A204.1 (cell line): ENCODE data around the gene ANO5.

ENCODE experiments used
- FAIRE-seq: peaks from 2 replicates; lab custom pipeline; 2012; peaks lifted over from hg19 to GRCh38; lab: Jason Lieb, UNC

ANO5 gene, protein sequence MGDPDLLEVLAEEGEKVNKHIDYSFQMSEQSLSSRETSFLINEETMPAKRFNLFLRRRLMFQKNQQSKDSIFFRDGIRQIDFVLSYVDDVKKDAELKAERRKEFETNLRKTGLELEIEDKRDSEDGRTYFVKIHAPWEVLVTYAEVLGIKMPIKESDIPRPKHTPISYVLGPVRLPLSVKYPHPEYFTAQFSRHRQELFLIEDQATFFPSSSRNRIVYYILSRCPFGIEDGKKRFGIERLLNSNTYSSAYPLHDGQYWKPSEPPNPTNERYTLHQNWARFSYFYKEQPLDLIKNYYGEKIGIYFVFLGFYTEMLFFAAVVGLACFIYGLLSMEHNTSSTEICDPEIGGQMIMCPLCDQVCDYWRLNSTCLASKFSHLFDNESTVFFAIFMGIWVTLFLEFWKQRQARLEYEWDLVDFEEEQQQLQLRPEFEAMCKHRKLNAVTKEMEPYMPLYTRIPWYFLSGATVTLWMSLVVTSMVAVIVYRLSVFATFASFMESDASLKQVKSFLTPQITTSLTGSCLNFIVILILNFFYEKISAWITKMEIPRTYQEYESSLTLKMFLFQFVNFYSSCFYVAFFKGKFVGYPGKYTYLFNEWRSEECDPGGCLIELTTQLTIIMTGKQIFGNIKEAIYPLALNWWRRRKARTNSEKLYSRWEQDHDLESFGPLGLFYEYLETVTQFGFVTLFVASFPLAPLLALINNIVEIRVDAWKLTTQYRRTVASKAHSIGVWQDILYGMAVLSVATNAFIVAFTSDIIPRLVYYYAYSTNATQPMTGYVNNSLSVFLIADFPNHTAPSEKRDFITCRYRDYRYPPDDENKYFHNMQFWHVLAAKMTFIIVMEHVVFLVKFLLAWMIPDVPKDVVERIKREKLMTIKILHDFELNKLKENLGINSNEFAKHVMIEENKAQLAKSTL

DNA sequence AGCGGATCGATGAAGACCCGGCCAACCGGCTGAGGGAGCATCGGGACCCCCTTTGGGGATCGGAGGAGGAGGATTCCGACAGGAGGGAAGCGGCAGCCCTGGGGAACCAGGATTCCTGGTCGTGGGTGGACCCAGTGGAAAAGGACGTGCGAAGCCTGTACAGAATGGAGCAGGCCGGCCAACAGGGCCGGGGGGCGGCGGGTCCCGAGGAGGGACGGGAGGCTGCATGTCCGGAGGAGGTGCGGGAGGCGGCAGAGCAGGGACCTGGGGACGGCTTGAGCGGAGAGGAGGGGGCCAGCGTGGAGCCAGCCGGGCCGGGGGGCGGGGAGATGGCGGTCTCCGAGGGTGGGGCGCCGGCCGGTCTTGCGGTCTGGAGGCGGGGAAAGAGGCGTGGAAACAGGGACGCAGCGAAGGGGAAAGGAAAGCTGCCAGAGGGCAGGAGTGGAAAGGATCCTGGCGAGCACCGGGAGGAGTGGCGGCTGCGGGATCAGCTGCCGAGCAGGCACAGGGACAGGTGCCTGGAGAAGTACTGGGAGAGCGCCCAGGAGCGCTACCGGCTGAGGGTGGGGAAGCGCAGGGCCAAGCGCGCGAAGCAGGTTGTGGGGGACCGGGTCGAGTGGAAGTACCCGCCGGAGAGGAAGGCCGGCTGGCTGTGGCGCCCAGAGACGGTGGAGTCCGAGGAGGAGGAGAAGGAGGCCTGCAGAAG is at the start of gene ANO5:
ANO5 (plus strand) TSS at position 444 of the 706 bp plus-strand sequence. CDS start 408 bp downstream, outside the sequence.
- FAIRE-seq = no peak

DNA sequence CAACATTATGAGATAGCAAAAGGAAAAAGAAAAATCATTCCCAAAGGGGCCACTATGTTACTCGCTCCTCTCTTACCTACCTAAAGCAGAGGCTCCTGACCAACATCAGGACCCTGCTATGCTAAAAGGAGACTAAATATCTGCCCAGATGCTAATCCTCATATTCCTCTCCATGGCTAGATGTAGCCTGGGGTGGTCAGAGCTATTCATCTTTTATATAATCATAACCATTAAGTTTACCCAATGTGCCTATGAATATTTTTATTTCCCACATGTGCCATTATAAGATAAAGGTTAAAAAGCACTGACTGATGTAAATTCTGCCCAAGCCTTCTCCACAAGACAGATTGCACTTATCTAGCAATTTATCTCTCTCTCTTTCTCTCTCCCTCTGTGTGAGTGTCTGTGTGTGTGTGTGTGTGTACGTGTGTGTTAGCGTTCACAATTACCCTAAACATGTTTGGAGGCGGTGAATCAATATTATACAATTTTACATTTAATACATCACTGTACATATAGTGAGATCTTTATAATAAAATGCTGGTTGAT is 41.2 kb upstream of the ANO5 start:
- no peak for FAIRE-seq

DNA sequence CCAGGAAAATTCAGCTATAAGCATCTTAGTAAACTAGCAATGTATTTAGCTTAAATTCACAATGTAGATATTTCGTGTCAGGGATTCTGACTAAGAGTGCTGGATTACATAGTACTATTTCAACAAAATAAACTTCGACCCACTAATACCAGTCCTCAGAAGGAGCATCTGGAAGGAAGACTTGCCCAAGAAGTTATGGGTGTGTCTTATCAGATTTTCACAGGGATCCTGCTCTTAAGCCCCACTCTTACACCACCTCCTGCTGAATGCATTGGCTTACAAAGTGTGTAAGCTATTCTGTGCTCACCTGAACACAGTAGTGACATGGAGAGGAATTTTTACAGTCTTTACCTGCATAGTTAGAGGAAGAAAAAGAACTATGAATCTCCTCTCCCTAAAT is 35.4 kb upstream of the ANO5 start:
- FAIRE-seq = no peak

DNA sequence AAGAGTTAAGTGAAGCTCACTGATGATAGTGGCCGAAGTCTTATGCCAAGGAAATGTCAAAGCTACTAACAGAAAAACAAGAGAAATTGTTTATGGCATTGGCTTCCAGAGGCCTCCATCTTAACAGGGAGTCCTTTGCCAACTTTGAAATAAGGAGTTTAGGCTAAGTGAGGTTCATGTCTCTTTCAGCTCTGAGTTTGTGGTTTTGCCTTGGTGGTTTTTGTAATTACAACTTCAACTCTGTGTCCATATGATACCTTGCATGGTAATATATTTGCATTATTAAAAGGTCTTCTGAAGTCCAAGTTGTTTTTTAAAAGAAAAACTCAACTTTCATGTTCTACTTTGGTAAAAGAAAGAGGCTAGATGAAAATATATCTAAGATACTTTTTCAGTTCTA is 31.4 kb upstream of the ANO5 start:
- FAIRE-seq = no peak

DNA sequence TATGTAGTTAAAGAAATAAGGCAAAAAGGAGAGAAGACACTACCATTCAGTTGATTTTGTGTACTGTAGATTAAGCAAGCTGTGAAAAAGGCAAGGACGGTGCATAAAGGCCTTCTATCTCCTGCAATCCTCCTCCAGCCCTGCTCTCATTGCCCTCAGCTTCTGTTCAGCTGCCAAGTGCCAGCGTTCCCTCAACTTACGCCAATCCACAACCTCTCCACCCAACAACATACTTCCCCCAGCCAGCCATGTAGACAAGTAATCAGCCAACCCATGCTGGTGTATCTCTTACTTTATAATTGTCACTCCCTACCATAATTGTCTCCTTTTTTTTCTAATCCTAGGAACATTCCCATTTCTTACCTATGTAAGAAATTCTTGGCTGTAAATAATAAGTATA is 30.1 kb upstream of the ANO5 start:
- no peak for FAIRE-seq

DNA sequence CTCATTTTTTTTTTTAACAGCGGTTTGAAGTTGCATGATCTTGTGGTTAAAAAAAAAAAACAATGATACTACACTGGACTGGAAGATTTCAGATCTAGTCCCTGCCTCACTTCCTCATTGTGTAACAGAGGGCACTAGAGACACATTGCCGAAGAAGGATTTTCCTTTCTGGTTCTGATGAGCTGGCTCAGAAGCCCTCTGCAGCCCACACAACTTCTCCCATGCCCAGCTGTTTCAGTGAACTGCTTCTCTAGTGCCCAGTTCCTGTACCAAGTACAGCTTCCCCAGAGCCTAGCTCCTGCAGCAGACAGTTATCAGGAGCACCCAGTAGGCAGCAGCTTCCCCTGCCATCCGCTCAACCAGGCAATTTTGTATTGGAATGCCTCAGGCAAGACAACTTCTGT is 29.5 kb upstream of the ANO5 start:
- FAIRE-seq = no peak

DNA sequence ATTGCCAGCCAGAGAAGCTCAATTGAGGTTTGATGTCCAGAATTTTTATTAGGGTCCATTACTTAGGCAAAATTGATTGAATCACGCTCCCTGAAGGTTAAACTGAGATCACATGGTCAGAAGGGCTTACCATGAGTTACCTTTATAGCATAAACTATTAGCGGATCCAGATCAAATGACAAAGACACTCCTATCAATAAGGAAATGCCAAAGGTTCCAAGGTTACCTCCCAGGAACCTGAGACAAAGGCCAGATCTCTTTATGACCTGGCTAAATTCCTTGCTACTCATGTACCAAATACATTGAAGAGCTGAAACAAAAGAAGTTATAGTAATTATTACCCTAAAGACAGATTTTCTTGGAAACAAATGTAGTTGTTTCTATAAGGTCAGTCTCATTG is 27.8 kb upstream of the ANO5 start:
- FAIRE-seq = no peak

DNA sequence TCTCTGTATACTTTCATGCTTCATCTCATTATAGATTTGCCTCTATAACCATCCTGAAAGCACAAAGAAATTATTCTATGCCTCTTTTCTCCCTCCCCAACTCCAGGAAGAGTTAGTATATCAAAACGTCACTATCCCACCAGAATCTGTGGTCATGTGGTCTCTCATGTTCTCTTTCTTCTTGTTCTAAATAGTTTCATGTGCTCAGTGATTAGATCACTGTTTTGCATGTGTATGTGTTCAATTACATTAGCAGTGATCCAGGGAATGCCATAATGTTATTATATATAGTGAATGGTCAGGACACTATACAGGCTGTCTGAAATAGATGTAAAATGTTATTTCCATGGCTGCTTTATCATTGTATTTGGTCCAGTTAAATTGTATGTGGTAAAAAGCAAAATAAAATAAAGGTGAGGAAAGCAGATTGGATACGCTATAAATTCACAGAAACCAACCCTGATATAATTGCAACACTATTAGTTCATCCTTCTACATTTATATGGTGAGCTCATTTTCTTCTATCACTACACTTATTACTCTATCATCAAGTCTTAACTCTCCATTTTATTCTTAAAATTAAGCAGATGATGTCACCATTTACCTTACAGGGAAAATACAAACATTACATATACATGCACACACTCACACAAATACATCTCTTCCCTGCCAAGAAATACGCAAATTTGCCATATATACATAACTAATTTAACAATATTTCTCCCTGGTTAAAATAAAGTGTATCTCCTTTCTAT is 26.9 kb upstream of the ANO5 start:
- no peak for FAIRE-seq

DNA sequence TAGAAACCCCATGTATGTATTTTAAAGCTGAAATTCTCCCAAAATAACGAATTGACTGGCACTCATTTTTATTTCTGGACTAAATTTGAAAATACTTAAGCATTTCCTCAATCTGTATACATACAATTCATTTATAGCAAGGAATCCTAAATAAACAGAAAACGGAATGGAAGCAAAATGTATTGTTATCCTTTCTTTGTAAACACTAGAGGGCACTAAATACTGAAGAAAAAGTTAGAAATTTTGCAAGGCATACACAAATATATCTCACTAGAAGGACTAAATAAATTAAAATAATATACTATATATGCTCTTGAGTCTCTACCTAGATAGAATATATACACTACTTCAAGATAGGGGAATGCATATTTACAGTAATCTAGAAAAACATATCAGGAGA is 23.1 kb upstream of the ANO5 start:
- peak; percentile 93 for FAIRE-seq

DNA sequence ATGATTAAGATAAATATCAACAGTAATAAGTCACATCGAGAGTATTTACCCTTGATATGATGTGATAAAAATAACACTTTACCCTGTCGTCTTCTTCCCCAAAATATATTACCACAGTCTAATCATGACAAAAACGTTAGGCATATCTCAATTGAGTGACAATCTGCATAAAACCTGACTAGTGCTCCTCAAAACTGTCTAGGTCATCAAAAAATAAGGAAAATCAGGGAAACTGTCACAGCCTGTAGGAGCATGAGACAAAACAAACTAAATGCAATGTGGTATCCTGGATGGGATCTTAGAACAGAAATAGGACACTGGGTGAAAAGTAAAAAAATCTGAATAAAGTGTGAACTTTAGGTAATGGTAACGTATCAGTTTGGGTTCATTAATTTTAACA is 19.4 kb upstream of the ANO5 start:
- no peak for FAIRE-seq

DNA sequence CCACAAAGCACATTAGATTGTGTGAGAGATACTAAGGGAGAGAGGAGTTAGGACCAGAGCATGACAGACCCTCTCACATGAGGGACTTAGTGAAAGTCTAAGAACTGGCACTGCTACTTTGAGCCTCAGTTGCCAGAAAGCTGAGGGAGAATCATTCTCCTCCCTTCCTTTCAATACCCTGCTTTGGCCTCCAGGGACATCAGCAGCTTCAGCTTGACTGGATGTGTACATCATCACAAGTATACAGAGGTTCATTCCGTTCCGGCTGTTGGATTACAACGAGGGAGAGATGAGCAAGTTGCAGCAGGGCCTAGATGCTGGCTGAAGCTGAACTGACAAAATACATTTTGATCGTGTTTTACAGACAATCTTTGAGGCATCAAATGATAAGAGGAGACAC is 15.7 kb upstream of the ANO5 start:
- no peak for FAIRE-seq

DNA sequence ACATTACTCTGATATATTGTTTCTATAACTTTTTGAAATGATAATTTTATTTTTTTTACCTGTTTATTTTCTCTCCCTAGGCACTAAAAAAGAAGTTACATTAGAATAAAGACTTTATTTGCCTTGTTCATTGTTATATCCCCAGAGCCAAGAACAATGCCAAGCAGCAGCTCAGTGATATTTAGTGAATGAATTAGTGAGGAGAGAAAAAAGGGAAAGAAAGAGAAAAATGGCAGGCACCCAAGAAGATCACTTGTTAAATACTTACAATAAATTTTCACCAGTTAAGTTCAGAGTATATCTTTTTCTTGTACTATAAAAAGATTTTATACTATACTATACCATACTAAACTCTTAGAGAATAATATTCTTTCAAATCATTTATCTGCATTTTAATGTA is 13.3 kb upstream of the ANO5 start:
- FAIRE-seq = no peak

DNA sequence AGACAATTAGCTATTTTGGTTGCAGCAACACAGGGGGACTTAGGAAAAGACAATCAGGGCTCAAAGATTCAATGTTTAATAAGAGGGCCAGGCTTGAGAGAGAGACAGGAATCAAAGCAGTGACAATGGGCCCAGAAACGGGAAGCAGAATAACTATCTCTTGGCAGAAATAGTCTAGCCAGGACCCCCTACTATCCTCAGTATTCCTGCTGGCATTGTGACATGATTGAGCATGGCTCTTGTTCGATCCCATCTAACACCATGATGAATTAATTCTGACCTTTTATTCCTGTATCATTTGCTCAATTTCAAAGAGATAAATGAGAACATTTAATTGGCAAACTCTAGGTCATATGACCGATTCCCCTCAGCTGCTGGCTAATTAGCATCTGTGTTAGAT is 12.8 kb upstream of the ANO5 start:
- FAIRE-seq = no peak

DNA sequence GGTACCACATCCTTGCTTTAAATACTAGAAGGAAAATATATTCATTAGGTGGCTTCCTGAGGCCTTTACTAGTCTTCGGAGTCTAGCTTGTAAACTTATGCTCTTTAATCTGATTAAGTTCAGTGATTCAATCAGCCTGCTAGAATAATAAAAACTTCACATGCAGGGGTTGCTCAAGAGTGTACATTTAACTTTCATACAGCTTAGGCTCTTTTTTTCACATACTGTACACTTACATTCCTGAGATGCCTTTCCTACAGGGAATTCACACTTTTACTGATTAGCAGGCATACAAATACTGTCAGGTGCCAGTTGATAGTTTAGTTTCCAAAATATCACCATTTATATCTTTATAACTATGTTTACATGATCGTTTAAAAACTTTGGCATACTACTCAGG is 3.2 kb upstream of the ANO5 start:
- FAIRE-seq = no peak

DNA sequence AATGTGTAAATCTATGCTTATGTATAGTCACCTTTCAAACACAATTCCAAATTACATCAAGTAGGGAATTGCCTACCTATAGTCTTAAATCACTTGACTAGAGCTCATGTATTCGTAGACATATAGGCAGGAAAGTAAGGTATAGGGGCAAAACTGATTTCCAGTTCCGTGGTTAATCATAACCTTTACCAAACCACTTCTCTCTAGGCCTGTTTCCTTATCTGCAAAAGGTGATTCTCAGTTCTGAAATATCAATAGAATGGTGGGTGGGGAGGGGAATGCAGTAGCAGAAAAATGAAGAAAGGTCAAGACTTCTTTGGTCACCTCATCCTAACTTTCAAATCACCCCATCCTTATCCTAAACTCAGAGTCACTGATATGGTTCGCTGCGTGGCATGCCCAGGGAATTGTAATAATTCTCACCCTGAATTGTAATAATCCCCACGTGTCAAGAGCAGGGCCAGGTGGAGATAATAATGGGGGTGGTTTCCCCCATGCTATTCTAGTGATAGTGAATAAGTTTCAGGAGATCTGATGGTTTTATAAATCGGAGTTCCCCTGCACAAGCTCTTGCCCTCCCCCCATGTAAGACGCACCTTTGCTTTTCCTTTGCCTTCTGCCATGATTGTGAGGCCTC is 1.9 kb upstream of the ANO5 start:
- FAIRE-seq = no peak

DNA sequence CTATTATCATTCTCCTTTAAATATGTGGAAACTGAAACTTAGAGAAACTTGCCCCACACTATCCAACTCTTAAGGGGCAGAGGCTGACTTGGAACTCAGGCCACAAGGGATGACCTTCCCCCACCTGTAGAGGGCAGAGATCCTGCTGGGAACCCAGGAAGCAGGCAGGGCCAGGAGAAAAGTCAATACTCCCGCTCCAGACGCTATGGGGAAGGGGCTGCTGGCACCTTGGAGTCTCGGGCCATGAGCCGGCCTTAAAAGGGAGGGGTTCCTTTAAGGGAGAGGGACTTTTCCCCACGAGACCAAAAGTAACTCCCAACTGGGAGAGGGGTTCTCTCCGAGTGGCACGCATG is 620 bp upstream of the ANO5 start:
- FAIRE-seq = no peak

DNA sequence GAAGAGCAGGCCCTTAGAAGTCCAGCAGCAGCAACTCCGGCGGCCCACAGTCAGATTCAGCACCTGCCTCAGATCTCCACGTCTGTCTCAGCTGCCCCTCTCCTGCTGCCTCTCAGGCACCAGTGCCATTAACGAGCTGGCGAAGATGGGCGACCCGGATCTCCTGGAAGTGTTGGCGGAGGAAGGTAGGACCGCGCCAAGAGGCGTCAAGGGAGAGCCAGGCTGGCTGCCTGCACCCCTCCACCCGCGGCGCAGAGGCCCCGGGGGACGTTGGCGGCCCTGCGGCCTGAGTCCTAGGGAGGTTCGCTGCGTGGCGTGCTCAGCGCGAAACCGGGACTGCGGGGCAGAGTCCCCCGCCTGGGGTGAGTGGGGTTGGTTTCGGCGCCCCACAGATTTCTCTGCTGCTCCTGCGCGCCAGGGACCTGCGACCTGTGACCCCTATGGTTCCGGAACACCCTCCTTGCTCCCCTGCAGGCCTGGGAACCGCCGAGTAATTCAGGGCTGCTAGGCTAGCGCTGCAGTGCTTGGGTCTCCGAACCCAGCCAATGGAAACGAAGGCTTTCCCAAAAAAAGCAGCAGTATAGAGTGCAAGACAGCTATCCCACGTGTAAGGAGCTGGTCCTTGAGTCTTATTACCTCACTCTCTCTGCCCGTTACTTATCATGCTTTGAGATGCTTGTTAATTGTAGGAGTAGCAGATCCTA is 615 bp downstream of the ANO5 start:
- no peak for FAIRE-seq

DNA sequence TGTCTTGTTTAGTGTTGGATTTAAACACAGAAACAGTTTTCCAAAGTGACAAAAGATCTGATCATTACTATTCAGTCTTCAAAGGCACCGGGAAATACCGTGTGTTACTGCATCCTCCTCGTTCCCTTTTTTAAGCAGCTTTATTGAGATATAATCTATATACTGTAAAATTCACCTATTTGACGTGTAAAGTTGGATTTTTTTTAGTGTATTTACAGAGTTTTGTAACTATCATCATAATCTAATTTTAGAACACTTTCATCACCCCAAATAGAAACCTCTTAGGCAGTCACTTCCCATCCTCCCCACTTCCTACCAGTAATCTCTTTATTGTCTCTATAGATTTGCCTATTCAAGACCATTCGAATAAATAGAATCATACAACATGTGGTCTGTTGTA is 1.4 kb downstream of the ANO5 start:
- FAIRE-seq = no peak

DNA sequence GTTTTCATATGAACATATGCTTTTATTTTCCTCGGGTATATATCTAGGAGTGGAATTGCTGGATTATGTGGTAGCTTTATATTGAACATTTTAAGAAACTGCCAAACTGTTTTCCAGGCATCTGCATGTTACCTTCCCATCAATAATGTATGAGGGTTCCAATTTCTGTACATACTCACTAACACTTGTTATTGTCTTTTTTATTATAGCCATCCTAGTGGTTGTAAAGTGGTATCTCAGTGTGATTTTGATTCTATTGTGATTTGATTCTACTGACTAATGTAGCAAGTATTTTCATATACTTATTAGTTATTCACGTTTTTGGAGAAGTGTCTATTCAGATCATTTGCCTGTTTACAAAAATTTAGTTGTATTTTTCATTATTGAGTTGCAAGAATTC is 2.0 kb downstream of the ANO5 start:
- no peak for FAIRE-seq

DNA sequence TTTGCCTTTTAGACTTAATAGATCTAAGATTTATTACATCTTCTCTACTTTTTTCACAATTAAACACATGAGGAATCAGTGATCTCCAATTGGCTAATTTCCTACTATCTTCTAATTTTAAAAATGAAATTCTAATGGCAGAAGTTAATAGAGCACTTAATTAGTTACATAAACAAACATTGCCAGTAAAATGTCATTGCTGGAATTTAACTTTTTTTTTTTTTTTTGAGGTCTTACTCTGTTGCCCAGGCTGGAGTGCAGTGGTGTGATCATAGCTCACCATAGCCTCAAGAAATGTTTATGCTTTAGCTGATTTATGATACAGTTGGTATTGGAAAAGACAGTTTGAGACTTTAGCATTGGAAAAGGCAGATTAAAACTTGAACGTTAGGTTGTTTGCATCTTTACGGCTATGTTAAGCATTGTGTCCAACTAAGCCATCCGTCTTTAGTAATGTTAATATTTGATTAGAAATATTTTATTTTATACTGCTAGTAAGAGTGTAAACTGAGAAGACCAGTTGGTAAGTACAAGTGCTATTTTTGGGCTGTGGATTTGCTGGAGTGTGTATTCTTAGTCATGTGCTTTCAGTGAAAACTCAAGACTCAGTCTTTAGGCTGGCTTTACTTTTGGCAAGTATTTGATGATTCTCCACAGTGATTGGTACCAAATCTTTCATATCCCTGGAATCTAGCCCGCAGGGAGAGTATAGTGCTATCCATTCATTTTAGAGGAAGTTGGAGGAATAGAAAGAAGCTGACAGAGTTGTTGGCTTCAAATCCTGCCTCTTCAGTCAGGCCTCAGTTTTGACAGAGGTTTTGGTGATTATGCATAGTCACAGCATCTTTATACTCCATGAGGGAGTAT is 4.5 kb downstream of the ANO5 start:
- FAIRE-seq = no peak
